ENCODE measurements around the gene UCK2.

UCK2 gene

GRCh38 chr1:165942062-165942461, 114.6 kb downstream of the UCK2 start:
- Histone ChIP-seq H3K27me3 (ENCODE audit: control insufficient read depth in 1 of 2, insufficient read depth in 1 of 2, low read length in 2 of 2) (peaks cover 6 to 11% of the 10 kb centered on the region in 2 experiments), H2BK15ac (ENCODE audit: low read depth, poor library complexity, severe bottlenecking) (no peak overlapping the region), H4K8ac (ENCODE audit: low read length) (no peak overlapping the region), H3K9ac (ENCODE audit: low read length) (no peak overlapping the region), H3K23ac (ENCODE audit: low read length in 2 of 2) (no peak overlapping the region), H2AFZ (ENCODE audit: low read depth, low read length) (no peak overlapping the region), H2AK5ac (ENCODE audit: low read length, severe bottlenecking) (no peak overlapping the region), H3K27ac (ENCODE audit: low read length, poor library complexity, severe bottlenecking) (no peak overlapping the region), H3K79me1 (replicated peaks; ENCODE audit: low read length, poor library complexity, severe bottlenecking) (no peaks in the 10 kb centered on the region), H3K4me3 (ENCODE audit: insufficient read depth in 1 of 2, low read depth in 1 of 2, low read length in 2 of 2) (no peak overlapping the region), H3K14ac (ENCODE audit: low read length in 2 of 2) (no peak overlapping the region), H3K4me1 (ENCODE audit: control insufficient read depth, insufficient read depth, low read depth, low read length) (peaks cover 2% of the 10 kb centered on the region), H3K4me2 (ENCODE audit: low read length, poor library complexity, severe bottlenecking) (no peak overlapping the region), H4K91ac (ENCODE audit: low read length) (no peak overlapping the region), H3K4ac (ENCODE audit: low read depth in 1 of 2, low read length in 2 of 2) (no peak overlapping the region), H2BK5ac (ENCODE audit: low read depth, low read length, poor library complexity, severe bottlenecking) (no peak overlapping the region), H2BK12ac (ENCODE audit: low read length in 2 of 2) (no peak overlapping the region), H3K36me3 (ENCODE audit: control insufficient read depth in 1 of 2, insufficient read depth in 2 of 2, low read depth in 1 of 2, low read length in 2 of 2) (no peaks in the 10 kb centered on the region), H3K9me3 (ENCODE audit: control insufficient read depth, low read length) (no peaks in the 10 kb centered on the region), H3K18ac (ENCODE audit: low read depth in 1 of 2, low read length in 2 of 2) (no peak overlapping the region), H2BK120ac (ENCODE audit: low read depth, low read length) (no peak overlapping the region)
- 84% methylated on average over 3 of the region's 4 CpGs for WGBS
- DNase-seq, result no peak

GRCh38 chr1:165942927-165943597, 115.6 kb downstream of the UCK2 start:
- H3K4me3 ChIP-seq (ENCODE audit: insufficient read depth in 1 of 2, low read depth in 1 of 2, low read length in 2 of 2), result no peak overlapping the region
- H3K14ac ChIP-seq (ENCODE audit: low read length in 2 of 2), result no peak overlapping the region
- H3K4me1 ChIP-seq (ENCODE audit: control insufficient read depth, insufficient read depth, low read depth, low read length), result peaks cover 2% of the 10 kb centered on the region
- no peak overlapping the region for H2BK15ac ChIP-seq (ENCODE audit: low read depth, poor library complexity, severe bottlenecking)
- H2BK12ac ChIP-seq (ENCODE audit: low read length in 2 of 2), result no peak overlapping the region
- no peak overlapping the region for H3K9ac ChIP-seq (ENCODE audit: low read length)
- no peaks in the 10 kb centered on the region for H3K36me3 ChIP-seq (ENCODE audit: control insufficient read depth in 1 of 2, insufficient read depth in 2 of 2, low read depth in 1 of 2, low read length in 2 of 2)
- WGBS, result no CpG with 5 or more reads among the region's 3 CpGs
- no peak for DNase-seq
- H3K27me3 ChIP-seq (ENCODE audit: control insufficient read depth in 1 of 2, insufficient read depth in 1 of 2, low read length in 2 of 2), result peaks cover 6 to 11% of the 10 kb centered on the region in 2 experiments
- no peaks in the 10 kb centered on the region for H3K9me3 ChIP-seq (ENCODE audit: control insufficient read depth, low read length)
- H3K79me1 ChIP-seq (replicated peaks; ENCODE audit: low read length, poor library complexity, severe bottlenecking), result no peaks in the 10 kb centered on the region
- no peak overlapping the region for H2BK5ac ChIP-seq (ENCODE audit: low read depth, low read length, poor library complexity, severe bottlenecking)
- H3K4me2 ChIP-seq (ENCODE audit: low read length, poor library complexity, severe bottlenecking), result no peak overlapping the region
- H3K27ac ChIP-seq (ENCODE audit: low read length, poor library complexity, severe bottlenecking), result no peak overlapping the region
- no peak overlapping the region for H3K23ac ChIP-seq (ENCODE audit: low read length in 2 of 2)
- H3K18ac ChIP-seq (ENCODE audit: low read depth in 1 of 2, low read length in 2 of 2), result no peak overlapping the region
- no peak overlapping the region for H2BK120ac ChIP-seq (ENCODE audit: low read depth, low read length)
- no peak overlapping the region for H3K4ac ChIP-seq (ENCODE audit: low read depth in 1 of 2, low read length in 2 of 2)
- H2AK5ac ChIP-seq (ENCODE audit: low read length, severe bottlenecking), result no peak overlapping the region
- H2AFZ ChIP-seq (ENCODE audit: low read depth, low read length), result no peak overlapping the region
- H4K91ac ChIP-seq (ENCODE audit: low read length), result no peak overlapping the region
- H4K8ac ChIP-seq (ENCODE audit: low read length), result no peak overlapping the region

DNA sequence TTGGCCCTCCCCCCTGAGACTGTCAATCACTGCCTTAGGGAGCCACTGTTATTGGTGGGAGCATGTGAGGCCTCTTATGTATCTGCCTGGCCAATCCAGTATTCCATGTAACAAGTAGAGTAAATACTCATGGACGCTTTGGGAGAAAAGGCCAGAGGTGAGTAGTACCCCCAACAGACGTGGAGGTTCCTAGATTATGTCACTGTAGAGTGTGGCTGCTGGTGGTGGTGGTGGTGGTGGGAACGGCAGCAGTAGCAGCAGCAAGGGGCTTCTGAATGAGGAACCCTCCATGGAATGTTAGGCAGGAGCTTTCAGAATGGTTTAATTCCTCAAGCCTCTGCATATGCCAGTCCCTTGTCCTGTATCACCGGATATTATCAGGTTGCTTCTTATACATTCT, 118.5 kb downstream of the UCK2 start:
- 77% methylated on average over 4 of the region's 4 CpGs for WGBS
- H2AFZ ChIP-seq (ENCODE audit: low read depth, low read length), result no peak overlapping the region
- H3K14ac ChIP-seq (ENCODE audit: low read length in 2 of 2), result no peak overlapping the region
- H3K9ac ChIP-seq (ENCODE audit: low read length), result no peak overlapping the region
- H3K79me1 ChIP-seq (replicated peaks; ENCODE audit: low read length, poor library complexity, severe bottlenecking), result no peaks in the 10 kb centered on the region
- no peak overlapping the region for H3K4me3 ChIP-seq (ENCODE audit: insufficient read depth in 1 of 2, low read depth in 1 of 2, low read length in 2 of 2)
- H4K91ac ChIP-seq (ENCODE audit: low read length), result no peak overlapping the region
- H3K4me1 ChIP-seq (ENCODE audit: control insufficient read depth, insufficient read depth, low read depth, low read length), result peaks cover 3% of the 10 kb centered on the region
- no peak overlapping the region for H3K4ac ChIP-seq (ENCODE audit: low read depth in 1 of 2, low read length in 2 of 2)
- no peak overlapping the region for H3K4me2 ChIP-seq (ENCODE audit: low read length, poor library complexity, severe bottlenecking)
- H3K27ac ChIP-seq (ENCODE audit: low read length, poor library complexity, severe bottlenecking), result no peak overlapping the region
- H2BK12ac ChIP-seq (ENCODE audit: low read length in 2 of 2), result no peak overlapping the region
- H4K8ac ChIP-seq (ENCODE audit: low read length), result no peak overlapping the region
- H3K36me3 ChIP-seq (ENCODE audit: control insufficient read depth in 1 of 2, insufficient read depth in 2 of 2, low read depth in 1 of 2, low read length in 2 of 2), result no peaks in the 10 kb centered on the region
- no peak for DNase-seq
- H2BK120ac ChIP-seq (ENCODE audit: low read depth, low read length), result no peak overlapping the region
- H2AK5ac ChIP-seq (ENCODE audit: low read length, severe bottlenecking), result no peak overlapping the region
- H2BK5ac ChIP-seq (ENCODE audit: low read depth, low read length, poor library complexity, severe bottlenecking), result no peak overlapping the region
- no peaks in the 10 kb centered on the region for H3K9me3 ChIP-seq (ENCODE audit: control insufficient read depth, low read length)
- peaks cover 9 to 11% of the 10 kb centered on the region in 2 experiments for H3K27me3 ChIP-seq (ENCODE audit: control insufficient read depth in 1 of 2, insufficient read depth in 1 of 2, low read length in 2 of 2)
- H3K23ac ChIP-seq (ENCODE audit: low read length in 2 of 2), result no peak overlapping the region
- H2BK15ac ChIP-seq (ENCODE audit: low read depth, poor library complexity, severe bottlenecking), result no peak overlapping the region
- H3K18ac ChIP-seq (ENCODE audit: low read depth in 1 of 2, low read length in 2 of 2), result no peak overlapping the region

GRCh38 chr1:165947797-165948455, 120.5 kb downstream of the UCK2 start:
- DNase-seq, result no peak

More at GRCh38 chr1:165947797-165948455, 120.5 kb downstream of the UCK2 start:
- no peak overlapping the region for H4K8ac ChIP-seq (ENCODE audit: low read length)
- H2AK5ac ChIP-seq (ENCODE audit: low read length, severe bottlenecking), result no peak overlapping the region
- H3K79me1 ChIP-seq (replicated peaks; ENCODE audit: low read length, poor library complexity, severe bottlenecking), result no peaks in the 10 kb centered on the region
- no peak overlapping the region for H4K91ac ChIP-seq (ENCODE audit: low read length)
- no peak overlapping the region for H3K14ac ChIP-seq (ENCODE audit: low read length in 2 of 2)
- H3K36me3 ChIP-seq (ENCODE audit: control insufficient read depth in 1 of 2, insufficient read depth in 2 of 2, low read depth in 1 of 2, low read length in 2 of 2), result no peaks in the 10 kb centered on the region
- no peak overlapping the region for H2BK120ac ChIP-seq (ENCODE audit: low read depth, low read length)
- no peak overlapping the region for H3K27ac ChIP-seq (ENCODE audit: low read length, poor library complexity, severe bottlenecking)
- no peak overlapping the region for H2BK12ac ChIP-seq (ENCODE audit: low read length in 2 of 2)
- no peak overlapping the region for H2BK15ac ChIP-seq (ENCODE audit: low read depth, poor library complexity, severe bottlenecking)
- no peak overlapping the region for H3K18ac ChIP-seq (ENCODE audit: low read depth in 1 of 2, low read length in 2 of 2)
- H3K23ac ChIP-seq (ENCODE audit: low read length in 2 of 2), result no peak overlapping the region
- 92% methylated on average over 5 of the region's 6 CpGs for WGBS
- no peak overlapping the region for H2BK5ac ChIP-seq (ENCODE audit: low read depth, low read length, poor library complexity, severe bottlenecking)
- no peak overlapping the region for H3K9ac ChIP-seq (ENCODE audit: low read length)
- no peak overlapping the region for H3K4me3 ChIP-seq (ENCODE audit: insufficient read depth in 1 of 2, low read depth in 1 of 2, low read length in 2 of 2)
- H3K4me1 ChIP-seq (ENCODE audit: control insufficient read depth, insufficient read depth, low read depth, low read length), result peaks cover 1% of the 10 kb centered on the region
- peaks cover 6 to 9% of the 10 kb centered on the region in 2 experiments for H3K27me3 ChIP-seq (ENCODE audit: control insufficient read depth in 1 of 2, insufficient read depth in 1 of 2, low read length in 2 of 2)
- no peak overlapping the region for H3K4ac ChIP-seq (ENCODE audit: low read depth in 1 of 2, low read length in 2 of 2)
- H2AFZ ChIP-seq (ENCODE audit: low read depth, low read length), result no peak overlapping the region
- no peak overlapping the region for H3K4me2 ChIP-seq (ENCODE audit: low read length, poor library complexity, severe bottlenecking)
- no peaks in the 10 kb centered on the region for H3K9me3 ChIP-seq (ENCODE audit: control insufficient read depth, low read length)
